Activated CD4-positive, alpha-beta T cell treated with anti-CD3 and anti-CD28 coated beads for 36 hours (primary cell): ENCODE results near the gene MAPK8IP3. TPM values are rescaled to one million over a fixed set of nuclear protein-coding genes. Genes with fewer than 3 reads are reported as not detected.

ENCODE experiments used
- ATAC-seq: fragments of 200-7000 bp; cut with Tn5 transposase; one replicate; pipeline ENCODE4 v1.10.0; 2021; ENCODE audit warnings: mild to moderate bottlenecking, moderate library complexity
- CTCF ChIA-PET: fragments of 350-600 bp; sonication (Branson Sonifier 250); formaldehyde crosslinking; loops from one replicate; lab custom pipeline; 2021; ENCODE audit warnings: antibody characterized with exemption; lab: Charles Lee
- POLR2A ChIA-PET: fragments of 350-600 bp; sonication (Branson Sonifier 250); formaldehyde crosslinking; loops from one replicate; lab custom pipeline; 2021; ENCODE audit warnings: antibody characterized with exemption, inconsistent platforms; lab: Charles Lee
- DNase-seq: peaks from one replicate; pipeline ENCODE4 v3.0.0-alpha.2; 2020
- H3K27ac Mint-ChIP-seq: one replicate; pipeline ENCODE4 v1.8.0; 2021; ENCODE audit warnings: mixed read lengths
- H3K27me3 Mint-ChIP-seq: one replicate; pipeline ENCODE4 v1.8.0; 2021; ENCODE audit warnings: mixed read lengths
- H3K36me3 Mint-ChIP-seq: one replicate; pipeline ENCODE4 v1.8.0; 2021; ENCODE audit warnings: low read depth, mixed read lengths
- H3K4me1 Mint-ChIP-seq: one replicate; pipeline ENCODE4 v1.8.0; 2021; ENCODE audit warnings: mixed read lengths
- H3K4me3 Mint-ChIP-seq: one replicate; pipeline ENCODE4 v1.8.0; 2021; ENCODE audit warnings: mild to moderate bottlenecking, moderate library complexity, mixed read lengths
- H3K9me3 Mint-ChIP-seq: one replicate; pipeline ENCODE4 v1.8.0; 2021; ENCODE audit warnings: low read depth, mixed read lengths
- intact Hi-C, 2 experiments: fragments of 100-400 bp; cut with DNase I in 1 of 2; cut with micrococcal nuclease in 1 of 2; formaldehyde crosslinking; loops; one replicate each; pipeline versions ENCODE4 v1.14.2 to v1.15.1; 2022 to 2024; cut with DNase I, micrococcal nuclease
- total RNA-seq, 2 experiments: library from RNA; stranded (reverse); gene quantifications; one replicate each; pipeline ENCODE4 v1.2.3, GENCODE V29; 2021

Gene MAPK8IP3
- total RNA-seq, 2 experiments from 2014 or later = 56.7 to 57.6 TPM

DNA sequence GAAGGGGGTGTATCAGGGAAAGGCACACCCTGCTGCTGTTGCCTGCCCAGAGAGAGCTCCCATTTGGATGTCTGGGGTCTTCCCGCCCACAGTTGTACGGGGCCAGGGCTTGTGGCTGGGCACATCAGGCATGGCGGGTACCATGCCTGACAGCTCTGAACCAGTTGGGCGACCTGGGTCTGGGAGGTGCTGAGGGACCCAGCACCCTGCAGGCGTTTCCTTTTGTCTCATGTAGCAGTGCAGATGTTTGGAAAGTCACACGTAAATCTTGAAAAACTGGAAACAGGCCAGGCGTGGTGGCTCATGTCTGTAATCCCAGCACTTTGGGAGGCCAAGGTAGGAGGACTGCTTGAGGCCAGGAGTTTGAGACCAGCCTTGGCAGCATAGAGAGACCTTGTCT lies 36.3 kb upstream of the MAPK8IP3 start:
- no peak overlapping the region for H3K4me3 Mint-ChIP-seq
- ATAC-seq (no peak), DNase-seq (no peak)
- H3K4me1 Mint-ChIP-seq = no peaks in the 10 kb centered on the region
- intact Hi-C loops = no loop called here
- H3K27ac Mint-ChIP-seq = no peak overlapping the region
- ChIA-PET POLR2A (no interaction called here), CTCF (no interaction called here)
- peaks cover 37% of the 10 kb centered on the region for H3K36me3 Mint-ChIP-seq
- H3K9me3 Mint-ChIP-seq = no peaks in the 10 kb centered on the region
- H3K27me3 Mint-ChIP-seq = no peaks in the 10 kb centered on the region

DNA sequence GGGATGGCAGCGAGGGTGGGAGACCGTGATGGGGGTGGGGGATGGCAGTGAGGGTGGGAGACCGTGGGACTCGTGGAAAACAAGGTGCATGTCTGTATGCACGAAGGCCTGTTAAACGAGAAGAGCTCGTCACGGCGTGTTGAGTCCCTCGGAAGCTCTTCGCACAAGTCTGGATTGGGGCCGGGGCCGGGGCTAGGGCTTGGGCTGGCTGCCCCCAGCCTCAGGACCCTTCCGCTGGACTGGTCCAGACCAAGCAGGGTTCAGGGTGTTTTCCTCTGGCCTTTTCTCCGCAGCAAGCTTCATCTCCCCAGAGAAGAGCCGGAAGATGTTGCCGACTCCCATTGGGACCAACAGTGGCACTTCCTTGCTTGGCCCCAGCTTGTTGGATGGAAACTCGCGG lies 35.6 kb upstream of the MAPK8IP3 start:
- ChIA-PET POLR2A (no interaction called here), CTCF (no interaction called here)
- DNase-seq = no peak
- Mint-ChIP-seq H3K4me1 (no peaks in the 10 kb centered on the region), H3K27me3 (no peaks in the 10 kb centered on the region), H3K36me3 (peaks cover 38% of the 10 kb centered on the region), H3K9me3 (no peaks in the 10 kb centered on the region), H3K4me3 (no peak overlapping the region), H3K27ac (no peak overlapping the region)
- intact Hi-C loops = no loop called here
- no peak for ATAC-seq

DNA sequence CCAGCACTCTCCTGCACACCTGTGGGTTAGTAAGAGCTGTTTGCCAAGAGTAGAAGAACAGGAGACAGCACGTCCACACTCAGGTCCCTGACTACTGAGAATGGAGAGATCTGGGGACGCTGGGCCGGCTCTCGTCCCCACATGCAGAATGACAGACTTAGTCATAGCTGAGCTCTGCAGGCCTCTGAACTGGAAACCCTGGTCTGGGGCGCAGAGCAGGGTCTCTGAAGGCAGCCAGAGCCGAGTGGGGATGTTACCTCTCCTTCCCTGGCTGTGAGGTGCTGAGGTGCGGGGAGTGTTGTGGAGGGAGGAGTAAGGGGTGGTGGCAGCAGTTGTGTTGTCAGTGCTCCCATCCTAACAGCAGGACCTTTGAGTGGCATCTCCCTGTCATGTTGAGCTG lies 35.1 kb upstream of the MAPK8IP3 start:
- Mint-ChIP-seq H3K36me3 (peaks cover 38% of the 10 kb centered on the region), H3K27me3 (no peaks in the 10 kb centered on the region), H3K9me3 (no peaks in the 10 kb centered on the region), H3K27ac (no peak overlapping the region), H3K4me3 (no peak overlapping the region), H3K4me1 (no peaks in the 10 kb centered on the region)
- ATAC-seq = no peak
- intact Hi-C loops = no loop called here
- ChIA-PET POLR2A (no interaction called here), CTCF (no interaction called here)
- no peak for DNase-seq

DNA sequence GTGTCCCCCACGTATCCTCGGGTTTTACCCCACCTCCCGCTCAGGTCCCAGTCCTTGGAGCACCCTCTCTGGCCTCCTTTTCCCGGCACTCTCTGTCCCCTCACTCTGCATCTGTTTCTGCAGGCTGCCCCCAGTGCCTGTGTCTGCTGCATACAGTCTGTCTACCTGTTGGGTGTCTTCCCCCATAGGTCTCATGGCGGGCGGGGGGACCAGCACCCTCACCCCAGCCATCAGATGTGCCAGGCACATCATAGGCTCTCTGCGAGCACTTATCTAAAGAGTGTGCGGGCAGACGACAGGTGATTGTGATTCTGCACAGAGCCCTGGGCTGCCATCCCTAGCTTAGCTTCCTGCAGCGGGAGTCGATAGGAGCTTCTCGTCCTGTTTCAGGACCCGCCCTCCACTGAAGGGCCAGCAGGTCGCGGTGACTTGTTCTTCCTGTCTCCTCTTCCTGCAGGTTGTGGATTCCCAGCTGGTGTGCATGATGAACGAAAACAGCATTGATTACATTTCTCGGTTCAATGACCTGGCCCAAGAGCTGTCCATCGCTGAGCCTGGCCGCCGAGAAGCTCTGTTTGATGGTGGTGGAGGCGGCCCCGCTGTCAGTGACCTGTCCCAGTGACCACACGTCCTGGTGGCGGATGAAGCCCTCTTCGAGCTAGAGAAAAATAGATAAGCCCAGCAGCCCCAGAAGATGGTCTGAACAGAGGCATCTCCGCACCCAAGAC lies 32.4 kb upstream of the MAPK8IP3 start:
- intact Hi-C loops = no loop called here
- Mint-ChIP-seq H3K9me3 (no peaks in the 10 kb centered on the region), H3K36me3 (peaks cover 36% of the 10 kb centered on the region), H3K4me3 (no peak overlapping the region), H3K4me1 (peaks cover 2% of the 10 kb centered on the region), H3K27me3 (no peaks in the 10 kb centered on the region), H3K27ac (no peak overlapping the region)
- ATAC-seq = no peak
- CTCF ChIA-PET = interaction anchor here (0.7 to 0.8 kb wide), 2 partner anchors 66 to 123 kb away, joined by 3 to 4 read pairs; no protein-coding TSS in a partner anchor
- DNase-seq = no peak
- POLR2A ChIA-PET = no interaction called here

DNA sequence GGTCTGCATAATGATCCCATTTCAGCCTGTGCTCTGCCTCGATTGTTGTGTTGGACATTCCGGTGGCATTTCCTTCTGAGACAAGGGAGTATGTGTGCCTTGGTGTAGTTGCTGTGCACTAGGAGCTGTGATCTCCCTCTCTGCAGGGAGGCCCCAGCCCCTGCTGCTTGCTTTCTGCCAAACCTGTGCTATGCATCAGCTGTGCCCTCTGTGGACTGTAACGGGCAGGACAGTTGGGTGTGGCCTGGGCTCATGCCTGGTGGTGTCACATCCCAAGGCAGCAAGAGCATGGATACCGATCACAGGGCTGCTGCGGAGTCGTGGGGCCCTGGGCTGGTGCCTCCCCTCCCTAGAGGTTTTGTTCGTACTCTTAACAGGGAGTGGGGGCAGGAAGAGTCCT lies 31.7 kb upstream of the MAPK8IP3 start:
- Mint-ChIP-seq H3K27me3 (no peaks in the 10 kb centered on the region), H3K27ac (no peak overlapping the region), H3K4me1 (peaks cover 8% of the 10 kb centered on the region), H3K9me3 (no peaks in the 10 kb centered on the region), H3K4me3 (no peak overlapping the region), H3K36me3 (peaks cover 37% of the 10 kb centered on the region)
- DNase-seq = no peak
- POLR2A ChIA-PET = no interaction called here
- ATAC-seq = no peak
- intact Hi-C loops = no loop called here
- CTCF ChIA-PET = no interaction called here

DNA sequence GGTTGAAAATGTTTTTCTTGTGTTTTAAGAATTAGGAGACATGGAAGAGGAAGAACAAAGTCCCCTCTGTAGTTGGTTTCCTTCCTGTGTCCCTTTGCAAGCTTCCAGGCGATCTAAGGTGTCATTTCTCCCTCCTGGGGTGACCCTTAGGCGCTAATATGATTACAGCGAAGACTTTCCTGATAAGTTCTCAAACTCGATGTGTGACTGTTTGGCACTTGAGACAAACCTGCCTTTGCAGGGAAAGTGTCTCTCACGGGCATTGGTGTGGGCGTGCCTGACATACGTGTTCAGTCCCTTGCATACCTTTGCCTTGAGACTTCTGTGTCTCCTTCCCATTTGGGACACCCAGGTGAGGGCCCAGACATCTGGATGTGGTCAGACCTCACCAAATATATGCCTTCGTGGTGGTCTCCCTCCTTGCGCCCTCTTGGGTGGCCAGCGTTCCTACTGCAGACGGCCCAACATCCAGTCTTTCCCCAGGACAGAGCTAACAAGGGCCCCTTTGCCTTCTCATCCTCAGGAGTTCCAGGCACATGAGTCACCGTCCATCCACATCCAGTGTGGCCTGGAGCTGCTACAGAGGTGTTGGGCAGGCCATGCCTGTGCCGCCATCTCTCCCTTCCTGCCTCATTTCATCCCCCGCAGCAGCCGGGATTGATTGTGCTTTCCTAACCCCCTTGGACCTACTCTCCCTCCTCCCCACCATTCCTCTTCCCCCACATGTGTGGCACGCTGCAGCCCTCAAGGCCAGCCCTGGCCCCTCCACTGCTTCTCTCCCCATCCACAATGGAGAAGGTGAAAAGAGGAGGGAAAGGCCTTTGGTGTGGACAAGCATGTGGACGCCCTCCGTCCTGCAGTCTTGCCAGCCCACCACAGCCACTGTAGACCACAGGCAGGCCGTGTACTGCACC lies 31.0 kb upstream of the MAPK8IP3 start:
- Mint-ChIP-seq H3K4me3 (no peak overlapping the region), H3K36me3 (peaks cover 35% of the 10 kb centered on the region), H3K27ac (no peak overlapping the region), H3K4me1 (peaks cover 14% of the 10 kb centered on the region), H3K9me3 (no peaks in the 10 kb centered on the region), H3K27me3 (no peaks in the 10 kb centered on the region)
- CTCF ChIA-PET = no interaction called here
- ATAC-seq (no peak), DNase-seq (no peak)
- intact Hi-C loops = loop anchor here in 1 of 2 experiments (5.0 kb wide), 1 partner anchor 42 kb away; no protein-coding TSS in a partner anchor
- POLR2A ChIA-PET = interaction anchor here (0.6 kb wide), 1 partner anchor 366 kb away, joined by 4 read pairs; no protein-coding TSS in a partner anchor

DNA sequence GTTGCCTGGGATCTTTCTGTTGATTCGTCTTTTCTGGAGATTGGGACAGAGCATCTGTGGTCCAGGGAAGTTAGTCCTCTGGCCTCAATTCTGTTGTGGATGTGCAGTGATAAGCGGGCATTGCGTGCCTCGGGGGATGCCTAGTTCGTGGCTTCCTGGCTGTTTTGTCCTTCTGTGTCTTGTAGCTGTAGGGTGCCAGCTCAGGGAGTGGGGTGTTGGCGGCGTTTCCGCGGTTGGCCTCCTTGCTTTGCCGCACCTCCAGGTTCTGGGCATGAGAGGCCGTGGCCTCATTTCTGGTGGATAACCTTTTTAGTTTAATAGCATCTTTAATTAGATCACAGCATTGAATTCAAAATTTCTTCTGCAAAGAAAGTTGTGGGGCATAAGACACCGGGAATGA lies 29.3 kb upstream of the MAPK8IP3 start:
- ChIA-PET POLR2A (no interaction called here), CTCF (interaction anchor here (0.7 kb wide), 1 partner anchor 9 kb away, joined by 3 read pairs; no protein-coding TSS in a partner anchor)
- Mint-ChIP-seq H3K27me3 (no peaks in the 10 kb centered on the region), H3K4me3 (no peak overlapping the region), H3K9me3 (no peaks in the 10 kb centered on the region), H3K36me3 (peaks cover 34% of the 10 kb centered on the region), H3K4me1 (peaks cover 26% of the 10 kb centered on the region), H3K27ac (no peak overlapping the region)
- no peak for DNase-seq
- ATAC-seq = no peak
- intact Hi-C loops = loop anchor here in 1 of 2 experiments (5.0 kb wide), 1 partner anchor 41 kb away; no protein-coding TSS in a partner anchor

DNA sequence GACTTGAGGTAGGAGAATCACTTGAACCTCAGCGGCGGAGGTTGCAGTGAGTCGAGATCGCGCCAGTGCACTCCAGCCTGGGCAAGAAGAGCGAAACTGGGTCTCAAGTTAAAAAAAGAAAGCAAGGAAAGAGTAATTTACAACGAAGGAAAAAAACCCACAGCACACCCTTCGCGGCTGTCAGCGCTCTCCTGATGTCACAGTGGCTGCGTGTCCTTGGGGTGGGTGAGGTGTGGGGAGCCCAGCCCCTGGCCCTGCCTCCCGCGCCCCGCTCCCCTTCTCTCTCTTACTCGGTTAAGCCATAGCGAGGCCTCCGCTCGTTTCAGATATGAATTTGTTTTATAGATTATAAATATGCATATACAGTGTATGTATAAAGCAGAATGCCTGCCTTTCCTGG lies 28.7 kb upstream of the MAPK8IP3 start:
- Mint-ChIP-seq H3K4me1 (peaks cover 26% of the 10 kb centered on the region), H3K27ac (no peak overlapping the region), H3K9me3 (no peaks in the 10 kb centered on the region), H3K27me3 (no peaks in the 10 kb centered on the region), H3K4me3 (peak overlapping the region; percentile 49), H3K36me3 (peaks cover 28% of the 10 kb centered on the region)
- intact Hi-C loops = loop anchor here in 1 of 2 experiments (5.0 kb wide), 1 partner anchor 40 kb away; no protein-coding TSS in a partner anchor
- ChIA-PET POLR2A (interaction anchor here (0.6 to 1.5 kb wide), 6 partner anchors 20 to 478 kb away, joined by 3 to 5 read pairs (median 4); partner anchors contain the start of genes MAPK8IP3, RPS2 and TRAF7), CTCF (interaction anchor here (0.7 to 2.7 kb wide), 7 partner anchors 8 to 256 kb away, joined by 3 to 14 read pairs (median 4); partner anchors contain the start of gene MAPK8IP3)
- ATAC-seq = no peak
- no peak for DNase-seq

DNA sequence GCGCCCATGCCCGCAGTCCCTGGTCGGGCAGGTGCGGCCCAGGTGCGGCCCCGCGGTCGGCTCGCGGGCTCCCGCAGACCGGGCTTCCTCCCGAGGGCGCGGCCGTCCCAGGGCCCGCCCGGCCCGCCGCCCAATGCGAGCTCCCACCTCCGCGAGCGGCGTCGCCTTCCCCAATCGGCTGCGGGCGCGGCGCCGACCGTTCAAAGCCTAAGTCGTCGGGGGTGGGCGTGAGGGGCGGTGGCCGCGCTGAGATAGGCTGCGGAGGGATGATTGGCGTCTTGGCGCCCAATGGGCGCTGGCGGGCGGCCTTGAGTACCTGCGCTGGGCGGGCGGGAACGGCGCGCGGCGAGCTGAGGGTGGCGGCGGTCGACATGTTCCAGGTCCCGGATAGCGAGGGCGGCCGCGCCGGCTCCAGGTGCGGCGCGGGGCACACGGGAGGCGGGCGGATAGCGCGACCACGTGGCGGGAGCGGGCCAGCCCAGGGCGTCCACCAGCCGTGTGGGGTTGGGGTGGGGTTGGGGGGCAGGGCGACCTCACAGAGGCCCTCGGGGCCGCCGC lies 28.0 kb upstream of the MAPK8IP3 start, which contains the start of gene JPT2:
Gene JPT2 (plus strand): TSS at position 338 of the 558 bp plus-strand sequence. CDS start 34 bp downstream, at position 372.
- Mint-ChIP-seq H3K27ac (peak within 1 kb of the TSS; percentile 89), H3K4me3 (peak within 1 kb of the TSS; percentile 94), H3K36me3 (peaks cover 24% of the 10 kb centered on the region), H3K27me3 (no peaks in the 10 kb centered on the region), H3K9me3 (no peaks in the 10 kb centered on the region), H3K4me1 (peaks cover 26% of the 10 kb centered on the region)
- DNase-seq = peak; percentile 98
- ChIA-PET CTCF (interaction anchor here (0.6 to 2.7 kb wide), 9 partner anchors 10 to 256 kb away, joined by 3 to 14 read pairs (median 4); partner anchors contain the start of gene MAPK8IP3), POLR2A (interaction anchor here (0.6 to 1.5 kb wide), 7 partner anchors 20 to 765 kb away, joined by 3 to 5 read pairs (median 4); partner anchors contain the start of genes MAPK8IP3, RPS2 and TRAF7)
- intact Hi-C loops = loop anchor here (1.0 to 5.0 kb wide), 18 partner anchors 27 to 662 kb away; partner anchors contain the start of genes CRAMP1 (in 2 of the 2), IFT140 (in 2 of the 2), ABCA3 (in 1 of the 2) and HAGH (in 1 of the 2)
- ATAC-seq = peak; percentile 99

DNA sequence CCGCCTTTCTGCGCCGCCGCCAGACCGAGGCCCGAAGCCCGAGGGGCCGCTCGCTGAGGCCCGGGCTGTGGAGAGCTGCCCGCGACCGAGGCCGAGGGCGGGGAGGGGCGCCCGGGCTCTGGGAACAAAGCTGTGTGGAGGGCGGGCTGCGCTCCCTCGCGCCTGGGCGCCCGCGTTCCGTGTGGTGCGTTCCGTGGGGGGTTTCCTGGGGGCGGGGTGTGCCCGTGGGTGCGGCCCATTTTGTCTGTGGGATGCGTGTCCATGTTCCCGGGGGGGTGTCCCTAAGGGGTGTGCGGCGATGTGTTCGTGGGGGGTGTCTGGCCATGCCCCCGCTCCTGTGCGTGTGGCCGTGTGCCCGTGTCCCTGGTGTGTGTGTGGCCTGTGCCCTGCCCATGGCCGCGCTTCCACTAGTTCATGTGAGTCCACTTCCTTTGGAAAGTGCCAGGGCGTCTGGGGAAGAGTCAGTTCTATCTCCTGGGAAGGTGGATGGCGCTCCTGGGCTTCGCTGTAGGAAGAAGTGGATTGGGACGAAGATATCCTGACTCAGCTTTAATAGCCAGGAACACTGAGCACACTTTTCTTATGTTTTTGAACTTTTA lies 27.4 kb upstream of the MAPK8IP3 start:
- peak overlapping the region; percentile 89 for H3K27ac Mint-ChIP-seq
- intact Hi-C loops = loop anchor here (1.0 to 5.0 kb wide), 18 partner anchors 27 to 662 kb away; partner anchors contain the start of genes CRAMP1 (in 2 of the 2), IFT140 (in 2 of the 2), ABCA3 (in 1 of the 2) and HAGH (in 1 of the 2)
- peak; percentile 60 for DNase-seq
- peak overlapping the region; percentile 94 for H3K4me3 Mint-ChIP-seq
- no peaks in the 10 kb centered on the region for H3K27me3 Mint-ChIP-seq
- peaks cover 22% of the 10 kb centered on the region for H3K36me3 Mint-ChIP-seq
- ATAC-seq = no peak
- CTCF ChIA-PET = interaction anchor here (0.6 to 2.7 kb wide), 9 partner anchors 11 to 257 kb away, joined by 3 to 14 read pairs (median 4); partner anchors contain the start of gene MAPK8IP3
- no peaks in the 10 kb centered on the region for H3K9me3 Mint-ChIP-seq
- peaks cover 26% of the 10 kb centered on the region for H3K4me1 Mint-ChIP-seq
- POLR2A ChIA-PET = interaction anchor here (1.2 to 1.5 kb wide), 2 partner anchors 27 to 68 kb away, joined by 4 to 5 read pairs; partner anchors contain the start of gene MAPK8IP3
